NT2/D1 (cell line): ENCODE data around the gene RAMP3.

Experiments
- DNase-seq: peaks from one replicate; pipeline ENCODE4 v3.0.0-alpha.2; 2011; ENCODE audit warnings: low read depth, low spot score
- H3K27me3 ChIP-seq: 2 replicates; pipeline ENCODE4 v1.6.0; 2011; ENCODE audit warnings: mild to moderate bottlenecking; ENCODE audit not compliant: insufficient read length, insufficient read depth
- H3K36me3 ChIP-seq: 2 replicates; pipeline ENCODE4 v1.6.1; 2011; ENCODE audit warnings: mild to moderate bottlenecking, low read length, mixed read lengths; ENCODE audit not compliant: insufficient read depth, insufficient read length
- H3K4me1 ChIP-seq: 2 replicates; pipeline ENCODE4 v1.5.1; 2011; ENCODE audit not compliant: insufficient read depth, insufficient read length
- H3K4me3 ChIP-seq: 2 replicates; pipeline ENCODE4 v1.5.1; 2011; ENCODE audit warnings: low read depth; ENCODE audit not compliant: insufficient read length
- H3K9ac ChIP-seq: 2 replicates; pipeline ENCODE4 v1.6.0; 2011; ENCODE audit warnings: low read depth; ENCODE audit not compliant: insufficient read length
- H3K9me3 ChIP-seq: 2 replicates; pipeline ENCODE4 v1.5.1; 2011; ENCODE audit warnings: mild to moderate bottlenecking, low read length; ENCODE audit not compliant: insufficient read depth
- SUZ12 ChIP-seq: IDR thresholded peaks from 2 replicates; pipeline ENCODE4 v1.6.1; 2011; ENCODE audit not compliant: insufficient read length, insufficient read depth; ENCODE audit errors: extremely low read depth
- YY1 ChIP-seq: IDR thresholded peaks from 2 replicates; pipeline ENCODE4 v1.6.1; 2011; ENCODE audit not compliant: insufficient read length, insufficient read depth
- ZNF274 ChIP-seq: IDR thresholded peaks from 2 replicates; pipeline ENCODE4 v1.6.1; 2011; ENCODE audit warnings: mild to moderate bottlenecking, low read depth, low read length

The RAMP3 gene

GRCh38 chr7:45145881-45146280 is 11.7 kb upstream of the RAMP3 start:
- peaks cover 6% of the 10 kb centered on the region for H3K4me1 ChIP-seq
- no peak overlapping the region for H3K4me3 ChIP-seq
- no peak for DNase-seq
- no peaks in the 10 kb centered on the region for H3K36me3 ChIP-seq
- H3K9ac ChIP-seq = no peak overlapping the region
- no peaks in the 10 kb centered on the region for H3K9me3 ChIP-seq
- TF ChIP-seq SUZ12 = no peak
- no peak for TF ChIP-seq YY1
- TF ChIP-seq ZNF274 = no peak
- H3K27me3 ChIP-seq = no peaks in the 10 kb centered on the region

- no peaks in the 10 kb centered on the region for H3K36me3 ChIP-seq
- no peaks in the 10 kb centered on the region for H3K27me3 ChIP-seq
- DNase-seq = no peak
- H3K9ac ChIP-seq = no peak overlapping the region
- H3K4me3 ChIP-seq = no peak overlapping the region
- no peaks in the 10 kb centered on the region for H3K9me3 ChIP-seq
- TF ChIP-seq YY1 (no peak), SUZ12 (no peak), ZNF274 (no peak)
- peaks cover 6% of the 10 kb centered on the region for H3K4me1 ChIP-seq
These were observed 10.8 kb upstream of the RAMP3 start for GRCh38 chr7:45146531-45147379.

- Histone ChIP-seq H3K36me3 (no peaks in the 10 kb centered on the region), H3K4me1 (peaks cover 6% of the 10 kb centered on the region), H3K9ac (no peak overlapping the region), H3K9me3 (no peaks in the 10 kb centered on the region), H3K4me3 (no peak overlapping the region), H3K27me3 (no peaks in the 10 kb centered on the region)
- no peak for DNase-seq
- no peak for TF ChIP-seq YY1
- no peak for TF ChIP-seq ZNF274
- TF ChIP-seq SUZ12 = no peak
These were observed 9.5 kb upstream of the RAMP3 start for GRCh38 chr7:45147858-45148652.

GRCh38 chr7:45148653-45148973 is 9.0 kb upstream of the RAMP3 start:
- no peak for TF ChIP-seq SUZ12
- no peak for TF ChIP-seq YY1
- no peak for TF ChIP-seq ZNF274

GRCh38 chr7:45149606-45150005 is 8.0 kb upstream of the RAMP3 start:
- Histone ChIP-seq H3K27me3 (no peaks in the 10 kb centered on the region), H3K9ac (no peak overlapping the region), H3K4me3 (no peak overlapping the region), H3K4me1 (peaks cover 6% of the 10 kb centered on the region), H3K9me3 (no peaks in the 10 kb centered on the region), H3K36me3 (no peaks in the 10 kb centered on the region)
- no peak for DNase-seq
- TF ChIP-seq SUZ12 = no peak
- TF ChIP-seq ZNF274 = no peak
- no peak for TF ChIP-seq YY1

More at GRCh38 chr7:45148653-45148973, 9.0 kb upstream of the RAMP3 start:
- H3K4me1 ChIP-seq = peaks cover 6% of the 10 kb centered on the region
- no peaks in the 10 kb centered on the region for H3K9me3 ChIP-seq
- DNase-seq = no peak
- no peaks in the 10 kb centered on the region for H3K36me3 ChIP-seq
- no peak overlapping the region for H3K9ac ChIP-seq
- H3K27me3 ChIP-seq = no peaks in the 10 kb centered on the region
- no peak overlapping the region for H3K4me3 ChIP-seq

GRCh38 chr7:45150199-45150598 is 7.4 kb upstream of the RAMP3 start:
- Histone ChIP-seq H3K27me3 (no peaks in the 10 kb centered on the region), H3K4me3 (no peak overlapping the region), H3K9ac (no peak overlapping the region), H3K36me3 (no peaks in the 10 kb centered on the region), H3K4me1 (peaks cover 6% of the 10 kb centered on the region), H3K9me3 (no peaks in the 10 kb centered on the region)
- TF ChIP-seq YY1 = no peak
- TF ChIP-seq SUZ12 = no peak
- no peak for TF ChIP-seq ZNF274
- no peak for DNase-seq

- H3K9me3 ChIP-seq = no peaks in the 10 kb centered on the region
- no peaks in the 10 kb centered on the region for H3K36me3 ChIP-seq
- no peak for TF ChIP-seq SUZ12
- no peak for TF ChIP-seq YY1
- TF ChIP-seq ZNF274 = no peak
- H3K4me3 ChIP-seq = no peak overlapping the region
- no peak for DNase-seq
- no peak overlapping the region for H3K9ac ChIP-seq
- H3K4me1 ChIP-seq = peaks cover 6% of the 10 kb centered on the region
- H3K27me3 ChIP-seq = peaks cover 4% of the 10 kb centered on the region
These were observed 6.4 kb upstream of the RAMP3 start for GRCh38 chr7:45151131-45151684.
